Uterus (tissue), 2 donors: ENCODE measurements around the gene RPS6KA2.

ENCODE experiments used
- CTCF ChIP-seq, 4 experiments: fragments of 200-600 bp in 2 of 4; fragments of 450-650 bp in 2 of 4; sonication (generic) in 2 of 4; IDR thresholded peaks; one replicate each; pipeline ENCODE4 v1.5.1; 2016 to 2019; ENCODE audit warnings: antibody characterized with exemption in 4 of 4, mild to moderate bottlenecking in 2 of 4, moderate library complexity in 1 of 4
- POLR2A ChIP-seq, 2 donors: fragments of 450-650 bp; IDR thresholded peaks; one replicate each; pipeline ENCODE4 v1.6.1; 2016; ENCODE audit warnings: antibody characterized with exemption in 2 of 2, mild to moderate bottlenecking in 1 of 2, moderate library complexity in 1 of 2

- TF ChIP-seq CTCF (IDR thresholded peaks at IDR 0.05) (no peak), POLR2A (IDR thresholded peaks at IDR 0.05) (no peak)
Observed at GRCh38 chr6:166493427-166494100, 133.5 kb downstream of the RPS6KA2 start.
